ENCODE measurements around the gene NTMT1. TPM values are rescaled to one million over a fixed set of nuclear protein-coding genes. Genes with fewer than 3 reads are reported as not detected.
A peak's percentile ranks its signal among the peaks of the same experiment; 100 is the strongest.

NTMT1 gene
- total RNA-seq, 2 experiments from 2014 or later = 50.7 to 52.5 TPM

- Histone ChIP-seq H3K36me3 (ENCODE audit: insufficient read depth, low read length) (peaks cover under 1% of the 10 kb centered on the region), H3K4me1 (ENCODE audit: insufficient read depth, low read length) (peaks cover 23% of the 10 kb centered on the region), H3K9me3 (ENCODE audit: control insufficient read depth in 1 of 2, insufficient read depth in 1 of 2, low read length in 2 of 2) (peaks cover 0 to 3% of the 10 kb centered on the region in 2 experiments), H3K4me3 (ENCODE audit: low read length) (no peak overlapping the region), H3K27ac (ENCODE audit: low read depth in 1 of 2, low read length in 2 of 2) (no peak overlapping the region), H3K27me3 (ENCODE audit: control insufficient read depth in 1 of 2, insufficient read depth in 2 of 2, low read length in 2 of 2) (no peaks in the 10 kb centered on the region)
- ATAC-seq (ENCODE audit: poor library complexity) = no peak
- Mint-ChIP-seq H3K27ac (no peak overlapping the region), H3K9me3 (no peaks in the 10 kb centered on the region), H3K27me3 (no peaks in the 10 kb centered on the region), H3K4me3 (peak overlapping the region; percentile 51), H3K4me1 (ENCODE audit: low read depth) (peaks cover 8% of the 10 kb centered on the region), H3K36me3 (ENCODE audit: low read depth) (peaks cover 6% of the 10 kb centered on the region)
- DNase-seq = no peak
- intact Hi-C loops (cut with DNase I, micrococcal nuclease) = loop anchor here in 1 of 2 experiments (5.0 to 10.0 kb wide), 3 partner anchors 92 to 1710 kb away; partner anchors contain the start of genes DPM2, PIP5KL1 and TOR1B
- POLR2A ChIA-PET = no interaction called here
- TF ChIP-seq, protein P1, sequence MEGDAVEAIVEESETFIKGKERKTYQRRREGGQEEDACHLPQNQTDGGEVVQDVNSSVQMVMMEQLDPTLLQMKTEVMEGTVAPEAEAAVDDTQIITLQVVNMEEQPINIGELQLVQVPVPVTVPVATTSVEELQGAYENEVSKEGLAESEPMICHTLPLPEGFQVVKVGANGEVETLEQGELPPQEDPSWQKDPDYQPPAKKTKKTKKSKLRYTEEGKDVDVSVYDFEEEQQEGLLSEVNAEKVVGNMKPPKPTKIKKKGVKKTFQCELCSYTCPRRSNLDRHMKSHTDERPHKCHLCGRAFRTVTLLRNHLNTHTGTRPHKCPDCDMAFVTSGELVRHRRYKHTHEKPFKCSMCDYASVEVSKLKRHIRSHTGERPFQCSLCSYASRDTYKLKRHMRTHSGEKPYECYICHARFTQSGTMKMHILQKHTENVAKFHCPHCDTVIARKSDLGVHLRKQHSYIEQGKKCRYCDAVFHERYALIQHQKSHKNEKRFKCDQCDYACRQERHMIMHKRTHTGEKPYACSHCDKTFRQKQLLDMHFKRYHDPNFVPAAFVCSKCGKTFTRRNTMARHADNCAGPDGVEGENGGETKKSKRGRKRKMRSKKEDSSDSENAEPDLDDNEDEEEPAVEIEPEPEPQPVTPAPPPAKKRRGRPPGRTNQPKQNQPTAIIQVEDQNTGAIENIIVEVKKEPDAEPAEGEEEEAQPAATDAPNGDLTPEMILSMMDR (IDR thresholded peaks at IDR 0.05) = no peak
- CTCF ChIA-PET = no interaction called here
These were observed 18.9 kb downstream of the NTMT1 start for GRCh38 chr9:129644902-129645301.

DNA sequence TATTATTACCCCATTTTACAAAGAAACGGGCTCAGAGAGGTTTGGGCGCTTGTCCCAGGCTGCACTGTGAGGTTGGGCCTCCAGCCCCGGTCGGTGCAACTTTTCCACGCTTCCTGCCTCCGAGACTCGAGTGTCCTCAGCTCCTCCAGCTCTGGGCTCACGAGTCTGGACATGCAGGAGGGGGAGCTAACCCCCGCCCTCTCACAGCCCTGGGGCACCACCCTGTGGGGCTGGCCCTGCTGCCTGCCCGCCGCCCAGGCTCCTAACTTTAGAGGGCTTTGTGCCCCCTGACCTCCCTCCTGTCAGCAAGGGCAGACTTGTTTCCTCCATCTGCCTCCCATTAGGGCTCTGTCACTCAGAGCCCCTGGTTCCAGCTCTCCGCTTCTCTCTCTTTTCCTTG, 20.3 kb downstream of the NTMT1 start:
- ChIA-PET POLR2A (no interaction called here), CTCF (no interaction called here)
- Mint-ChIP-seq H3K27me3 (no peaks in the 10 kb centered on the region), H3K27ac (no peak overlapping the region), H3K4me1 (ENCODE audit: low read depth) (peaks cover 3% of the 10 kb centered on the region), H3K9me3 (no peaks in the 10 kb centered on the region), H3K36me3 (ENCODE audit: low read depth) (peaks cover 2% of the 10 kb centered on the region), H3K4me3 (peak overlapping the region; percentile 59)
- no peaks in the 10 kb centered on the region for H3K36me3 ChIP-seq (ENCODE audit: insufficient read depth, low read length)
- no peaks in the 10 kb centered on the region for H3K27me3 ChIP-seq (ENCODE audit: control insufficient read depth in 1 of 2, insufficient read depth in 2 of 2, low read length in 2 of 2)
- H3K27ac ChIP-seq (ENCODE audit: low read depth in 1 of 2, low read length in 2 of 2) = no peak overlapping the region
- TF ChIP-seq, protein P1 (IDR thresholded peaks at IDR 0.05) = no peak
- DNase-seq (no peak), ATAC-seq (ENCODE audit: poor library complexity) (no peak)
- intact Hi-C loops (cut with DNase I, micrococcal nuclease) = loop anchor here in 1 of 2 experiments (10.0 kb wide), 1 partner anchor 1711 kb away; the partner anchor contains the start of genes DPM2 and PIP5KL1
- no peak overlapping the region for H3K4me3 ChIP-seq (ENCODE audit: low read length)
- peaks cover 10% of the 10 kb centered on the region for H3K4me1 ChIP-seq (ENCODE audit: insufficient read depth, low read length)
- peaks cover 0 to 3% of the 10 kb centered on the region in 2 experiments for H3K9me3 ChIP-seq (ENCODE audit: control insufficient read depth in 1 of 2, insufficient read depth in 1 of 2, low read length in 2 of 2)

- Histone ChIP-seq H3K27ac (ENCODE audit: low read depth in 1 of 2, low read length in 2 of 2) (no peak overlapping the region), H3K27me3 (ENCODE audit: control insufficient read depth in 1 of 2, insufficient read depth in 2 of 2, low read length in 2 of 2) (no peaks in the 10 kb centered on the region), H3K9me3 (ENCODE audit: control insufficient read depth in 1 of 2, insufficient read depth in 1 of 2, low read length in 2 of 2) (peaks cover 0 to 3% of the 10 kb centered on the region in 2 experiments), H3K4me3 (ENCODE audit: low read length) (no peak overlapping the region), H3K4me1 (ENCODE audit: insufficient read depth, low read length) (peaks cover 6% of the 10 kb centered on the region), H3K36me3 (ENCODE audit: insufficient read depth, low read length) (no peaks in the 10 kb centered on the region)
- ChIA-PET CTCF (no interaction called here), POLR2A (no interaction called here)
- Mint-ChIP-seq H3K27me3 (no peaks in the 10 kb centered on the region), H3K9me3 (no peaks in the 10 kb centered on the region), H3K36me3 (ENCODE audit: low read depth) (no peaks in the 10 kb centered on the region), H3K27ac (no peak overlapping the region), H3K4me1 (ENCODE audit: low read depth) (no peaks in the 10 kb centered on the region), H3K4me3 (peak overlapping the region; percentile 59)
- TF ChIP-seq, protein P1 (IDR thresholded peaks at IDR 0.05) = no peak
- intact Hi-C loops (cut with DNase I, micrococcal nuclease) = loop anchor here in 1 of 2 experiments (10.0 kb wide), 1 partner anchor 1712 kb away; the partner anchor contains the start of genes DPM2 and PIP5KL1
- no peak for DNase-seq
- no peak for ATAC-seq (ENCODE audit: poor library complexity)
These were observed 20.7 kb downstream of the NTMT1 start for GRCh38 chr9:129646654-129647053.

Measured in CD4-positive, alpha-beta T cell (primary cell).